ENCODE measurements around the gene KLF7.

The KLF7 gene

GRCh38 chr2:207032490-207032889 lies 133.3 kb downstream of the KLF7 start:
- H3K27me3 ChIP-seq (replicated peaks; ENCODE audit: control insufficient read depth, insufficient read depth, low read length) = no peaks in the 10 kb centered on the region
- peaks cover 14% of the 10 kb centered on the region for H3K9me3 ChIP-seq (ENCODE audit: control insufficient read depth, low read length)
- H3K4me1 ChIP-seq (ENCODE audit: control insufficient read depth, insufficient read depth, low read length) = no peaks in the 10 kb centered on the region
- no peak overlapping the region for H3K9ac ChIP-seq (ENCODE audit: low read length)
- DNase-seq (ENCODE audit: low read depth) = no peak
- H3K4me3 ChIP-seq (ENCODE audit: low read length) = no peak overlapping the region
- no peaks in the 10 kb centered on the region for H3K36me3 ChIP-seq (ENCODE audit: control insufficient read depth, insufficient read depth, low read length, severe bottlenecking)

All from adipocyte (in vitro differentiated cells).